Adrenal gland (tissue), 12 donors: ENCODE results near the gene C9orf153. TPM values are rescaled to one million over a fixed set of nuclear protein-coding genes. Genes with fewer than 3 reads are reported as not detected.

Source experiments
- DNase-seq, 7 donors: peaks; one replicate each; pipeline ENCODE4 v3.0.0-alpha.2; 2019 to 2020
- H3K27ac ChIP-seq, 5 donors: fragments of 200-600 bp; sonication (generic) in 4 of 5; 1 replicate in 3 of 5; 2 replicates in 2 of 5; pipeline versions ENCODE4 v1.5.1 to v1.8.0; 2016 to 2020; ENCODE audit warnings: mild to moderate bottlenecking in 1 of 5
- H3K27me3 ChIP-seq: fragments of 200-600 bp; 2 replicates; pipeline ENCODE4 v1.8.0; 2021
- H3K36me3 ChIP-seq, 2 donors: fragments of 200-600 bp; replicated peaks in 1 of 2; 1 replicate in 1 of 2; 2 replicates in 1 of 2; pipeline versions ENCODE4 v1.5.1 to v1.8.0; 2018 to 2022
- H3K4me1 ChIP-seq, 2 donors: fragments of 200-600 bp; replicated peaks in 1 of 2; 1 replicate in 1 of 2; 2 replicates in 1 of 2; pipeline versions ENCODE4 v1.5.1 to v1.8.0; 2018 to 2021
- H3K4me3 ChIP-seq, 4 donors: fragments of 200-600 bp; sonication (generic) in 3 of 4; one replicate each; pipeline ENCODE4 v1.5.1; 2016 to 2018
- H3K9me3 ChIP-seq, 3 donors: fragments of 200-600 bp; sonication (generic) in 1 of 3; replicated peaks in 1 of 3; 1 replicate in 2 of 3; 2 replicates in 1 of 3; pipeline versions ENCODE4 v1.5.1 to v1.8.0; 2016 to 2021
- CTCF ChIP-seq, 6 experiments: fragments of 450-650 bp in 4 of 6; fragments of 200-600 bp in 2 of 6; sonication (generic) in 1 of 6; IDR thresholded peaks; 1 replicate in 5 of 6; 2 replicates in 1 of 6; pipeline versions ENCODE4 v1.5.1 to v1.8.0; 2016 to 2021; ENCODE audit warnings: antibody characterized with exemption in 6 of 6, mild to moderate bottlenecking in 2 of 6, moderate library complexity in 1 of 6
- POLR2A ChIP-seq, 2 donors: fragments of 450-650 bp; IDR thresholded peaks; one replicate each; pipeline ENCODE4 v1.6.1; 2017; ENCODE audit warnings: antibody characterized with exemption in 2 of 2, mild to moderate bottlenecking in 2 of 2, moderate library complexity in 1 of 2
- WGBS, 4 donors: extraction: QIAGEN DNeasy Blood & Tissue Kit in 2 of 4; methylation state at CpG; one replicate each; pipeline versions ENCODE4 v1.1.5 to v1.1.7; 2013 to 2017; 5-methylcytosine and 5-hydroxymethylcytosine counted together
- intact Hi-C, 2 donors: fragments of 100-400 bp; cut with DNase I; formaldehyde crosslinking; loops; one replicate each; pipeline versions ENCODE4 v1.14.1 to v1.15.0; 2022 to 2023
- polyA plus RNA-seq, 3 donors: library from polyadenylated mRNA; stranded (reverse); fragments of 200-250 nt in 2 of 3; fragments of 350-450 nt in 1 of 3; fragmentation: Illumina TruSeq in 1 of 3; extraction: RNeasy Lipid Tissue Mini Kit (QIAGEN cat#74804) in 1 of 3; gene quantifications; one replicate each; pipeline ENCODE4 v1.2.3, GENCODE V29; 2013 to 2014
- total RNA-seq, 9 donors: library from RNA; depleted of rRNA in 4 of 9; stranded (reverse); fragments of >200 nt in 4 of 9; fragments of 120-200 nt in 1 of 9; fragmentation: NEBNext Ultra II Directional in 1 of 9; extraction: Animal tissue kit (Norgen Biotek cat#: 25700) in 1 of 9; gene quantifications; one replicate each; pipeline versions ENCODE4 v1.1.0 to v1.2.4, GENCODE V29; 2013 to 2023
- donor health status: healthy with polysubstance abuse.
- donor health status: Bipolar disorder and iron deficiency.
- donor health status: DM: yes; HTN: yes; CAD: no.
- donor health status: DM: no; HTN: no; CAD: no.
- donor health status: DM: no; HTN: no; CAD: no.
- donor health status: DM: yes; HTN: yes; CAD: no.

C9orf153 gene
- total and polyA plus RNA-seq, 12 donors: 0.14 to 0.94 (median 0.37) TPM; not detected in 5

GRCh38 chr9:86279839-86280238 is 20.4 kb upstream of the C9orf153 start:
- Histone ChIP-seq H3K9me3 (no peaks in the 10 kb centered on the region), H3K4me3 (no peak overlapping the region), H3K4me1 (peaks cover 10 to 50% of the 10 kb centered on the region in 2 donors), H3K27ac (no peak overlapping the region), H3K27me3 (no peaks in the 10 kb centered on the region), H3K36me3 (no peaks in the 10 kb centered on the region)
- intact Hi-C loops: no loop called here
- TF ChIP-seq CTCF (IDR thresholded peaks at IDR 0.05) (no peak), POLR2A (IDR thresholded peaks at IDR 0.05) (no peak)
- no peak for DNase-seq
- 83 to 97% (median 95%) methylated on average over 3 of the region's 3 CpGs for WGBS, 4 donors

DNA sequence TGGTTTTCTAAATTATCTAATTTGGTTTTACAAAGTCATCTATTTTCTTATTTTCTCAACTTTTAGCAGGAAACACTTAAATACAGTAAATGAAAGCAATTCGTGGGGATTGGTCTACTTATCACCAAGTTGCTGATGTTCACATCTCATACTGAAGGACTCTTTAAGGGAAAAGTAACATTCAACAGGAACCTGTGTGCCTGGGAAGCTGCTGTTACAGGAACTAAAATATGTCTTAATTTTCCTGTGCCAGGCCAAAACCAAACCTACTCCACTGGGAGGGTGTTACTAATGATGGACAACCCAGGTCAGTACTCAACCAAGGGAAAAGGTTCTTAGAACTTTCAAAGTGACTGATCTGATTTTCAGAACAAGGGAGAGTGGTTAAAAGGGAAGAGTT is 17.6 kb upstream of the C9orf153 start:
- no peak overlapping the region for H3K4me3 ChIP-seq
- intact Hi-C loops: no loop called here
- H3K27me3 ChIP-seq: no peaks in the 10 kb centered on the region
- no peak for DNase-seq
- H3K27ac ChIP-seq: no peak overlapping the region
- 51 to 78% (median 61%) methylated on average over 1 of the region's 1 CpG for WGBS, 4 donors
- H3K9me3 ChIP-seq: no peaks in the 10 kb centered on the region
- peaks cover 10 to 45% of the 10 kb centered on the region in 2 donors for H3K4me1 ChIP-seq
- TF ChIP-seq POLR2A (IDR thresholded peaks at IDR 0.05) (no peak), CTCF (IDR thresholded peaks at IDR 0.05) (no peak)
- H3K36me3 ChIP-seq: peaks cover 0 to 14% of the 10 kb centered on the region in 2 donors

GRCh38 chr9:86275962-86276361 is 16.5 kb upstream of the C9orf153 start:
- no peak overlapping the region for H3K4me3 ChIP-seq
- H3K36me3 ChIP-seq: peaks cover 0 to 24% of the 10 kb centered on the region in 2 donors
- peaks cover 6 to 40% of the 10 kb centered on the region in 2 donors for H3K4me1 ChIP-seq
- H3K27ac ChIP-seq: no peak overlapping the region
- TF ChIP-seq CTCF (IDR thresholded peaks at IDR 0.05): no peak
- no peak for TF ChIP-seq POLR2A (IDR thresholded peaks at IDR 0.05)
- intact Hi-C loops: no loop called here
- no peak for DNase-seq
- 83 to 89% (median 87%) methylated on average over 3 of the region's 3 CpGs for WGBS, 4 donors
- H3K9me3 ChIP-seq: no peaks in the 10 kb centered on the region
- no peaks in the 10 kb centered on the region for H3K27me3 ChIP-seq

GRCh38 chr9:86274821-86275643 is 15.6 kb upstream of the C9orf153 start:
- no peak for DNase-seq
- Histone ChIP-seq H3K36me3 (peaks cover 0 to 25% of the 10 kb centered on the region in 2 donors), H3K27me3 (no peaks in the 10 kb centered on the region), H3K4me3 (no peak overlapping the region), H3K9me3 (no peaks in the 10 kb centered on the region), H3K27ac (no peak overlapping the region), H3K4me1 (peaks cover 0 to 31% of the 10 kb centered on the region in 2 donors)
- intact Hi-C loops: no loop called here
- TF ChIP-seq CTCF (IDR thresholded peaks at IDR 0.05) (no peak), POLR2A (IDR thresholded peaks at IDR 0.05) (no peak)
- WGBS, 4 donors: 83 to 87% (median 86%) methylated on average over 7 of the region's 7 CpGs
